GM21390 (cell line): ENCODE data around the gene MROH2B.
"Not testable (repeated sequence)": the region's sequence is repeated elsewhere in the genome, so short reads cannot be mapped to it uniquely, and the experiment has no call there.

Experiments
- ATAC-seq: cut with Tn5 transposase; IDR thresholded peaks from one replicate; pipeline ENCODE4 v1.9.1; 2021; ENCODE audit not compliant: unreplicated experiment

The MROH2B gene

DNA sequence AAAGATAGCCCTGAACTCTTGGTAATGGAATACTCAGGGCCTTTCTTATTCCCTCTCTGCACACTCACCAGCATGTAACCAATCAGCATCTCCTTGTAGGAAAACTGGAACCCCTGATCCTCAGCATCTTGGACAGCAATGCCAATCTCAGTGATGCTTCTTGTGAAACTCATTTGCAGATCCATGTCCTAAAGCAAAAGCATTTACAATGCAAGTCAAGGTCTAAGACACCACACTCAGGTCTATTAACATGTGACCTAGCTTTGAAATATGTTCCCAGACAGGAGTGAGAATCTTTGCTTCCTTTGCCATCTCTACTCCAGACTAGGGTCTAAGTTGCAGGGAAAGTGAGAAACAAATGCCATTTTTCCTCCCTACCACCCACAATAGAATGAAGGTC lies 38.2 kb downstream of the MROH2B start:
- no peak for ATAC-seq

DNA sequence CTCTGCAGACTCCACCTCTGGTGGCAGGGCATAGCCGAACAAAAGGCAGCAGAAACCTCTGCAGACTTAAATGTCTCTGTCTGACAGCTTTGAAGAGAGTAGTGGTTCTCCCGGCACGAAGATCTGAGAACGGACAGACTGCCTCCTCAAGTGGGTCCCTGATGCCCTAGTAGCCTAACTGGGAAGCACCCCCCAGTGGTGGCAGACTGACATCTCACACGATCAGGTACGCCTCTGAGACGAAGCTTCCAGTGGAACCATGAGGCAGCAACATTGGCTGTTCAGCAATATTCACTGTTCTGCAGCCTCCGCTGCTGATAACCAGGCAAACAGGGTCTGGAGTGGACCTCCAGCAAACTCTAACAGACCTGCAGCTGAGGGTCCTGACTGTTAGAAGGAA lies 48.5 kb downstream of the MROH2B start:
- not testable (repeated sequence) for ATAC-seq

DNA sequence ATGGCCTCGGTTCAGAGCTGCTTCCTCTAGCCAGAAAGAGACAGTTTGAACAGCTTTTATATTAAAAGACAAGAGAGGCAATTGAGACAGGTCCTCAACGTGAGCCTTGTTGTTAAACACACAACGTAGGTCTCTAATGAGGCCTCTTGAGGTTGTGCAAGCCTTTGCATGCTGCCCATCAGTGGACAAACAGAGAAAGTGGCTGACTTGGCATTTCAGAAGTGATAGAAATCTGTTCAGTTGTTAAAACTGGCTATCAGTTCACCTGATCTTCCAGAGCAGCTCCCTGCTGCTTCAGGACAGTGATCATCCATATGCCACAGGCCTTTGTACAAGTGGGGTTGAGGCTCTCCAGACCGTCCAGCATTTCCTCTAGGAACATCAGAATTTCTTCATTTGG lies 58.8 kb downstream of the MROH2B start:
- no peak for ATAC-seq

DNA sequence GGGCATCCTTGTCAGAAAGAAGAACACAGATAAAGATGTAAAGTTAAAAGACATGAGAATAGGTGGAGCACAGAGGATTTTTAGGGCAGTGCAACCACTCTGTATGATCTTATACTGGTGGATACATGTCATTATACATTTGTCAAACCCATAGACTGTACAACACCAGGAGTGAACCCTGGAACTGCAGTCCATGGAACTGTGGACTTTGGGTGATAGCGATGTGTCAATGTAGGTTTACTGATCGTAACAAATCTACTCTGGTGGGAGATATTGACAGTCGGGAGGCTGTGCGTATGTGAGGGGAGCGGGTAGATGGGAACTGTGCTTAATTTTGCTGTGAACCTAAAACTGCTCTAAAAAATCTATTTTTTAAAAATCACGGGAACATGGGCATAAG lies 60.6 kb downstream of the MROH2B start:
- no peak for ATAC-seq

DNA sequence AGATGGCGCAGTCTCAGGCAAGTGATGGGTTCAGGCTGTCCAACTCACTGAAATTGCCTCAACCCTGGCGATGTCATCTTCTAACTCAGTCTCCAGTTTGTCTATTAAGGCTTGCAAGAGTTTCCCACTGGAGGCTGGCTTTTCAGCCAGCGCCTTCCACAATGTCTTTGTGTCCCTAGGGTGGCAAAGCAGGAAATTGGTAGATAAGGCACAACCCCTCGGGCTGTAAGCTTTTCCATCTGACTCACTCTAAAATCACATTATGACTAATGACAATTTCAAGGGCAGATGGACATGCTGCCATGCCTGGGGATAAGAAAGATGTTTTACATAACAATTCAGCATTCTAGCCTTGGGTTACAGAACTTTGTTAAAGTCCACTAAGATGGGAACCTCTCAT lies 61.9 kb downstream of the MROH2B start:
- ATAC-seq: no peak

DNA sequence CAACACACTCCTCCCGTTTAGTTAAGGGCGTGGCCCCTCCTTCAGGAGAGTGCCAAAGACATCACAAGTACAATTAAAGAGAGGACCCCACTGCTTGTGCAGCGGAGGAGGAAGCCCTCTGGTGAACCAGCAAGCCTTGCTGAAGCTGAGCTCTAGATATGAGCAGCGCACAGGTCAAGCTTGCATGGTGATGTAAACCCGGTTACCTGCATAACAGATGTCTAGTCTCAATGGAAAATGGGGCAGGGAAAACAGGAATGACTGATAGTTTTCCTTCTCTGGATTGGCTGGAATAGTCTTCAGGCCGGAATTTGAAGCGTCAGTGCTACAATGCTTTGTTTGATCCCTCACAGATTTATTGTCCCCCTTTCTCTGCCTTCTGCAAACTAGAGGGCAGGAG lies 66.2 kb downstream of the MROH2B start:
- ATAC-seq: no peak

DNA sequence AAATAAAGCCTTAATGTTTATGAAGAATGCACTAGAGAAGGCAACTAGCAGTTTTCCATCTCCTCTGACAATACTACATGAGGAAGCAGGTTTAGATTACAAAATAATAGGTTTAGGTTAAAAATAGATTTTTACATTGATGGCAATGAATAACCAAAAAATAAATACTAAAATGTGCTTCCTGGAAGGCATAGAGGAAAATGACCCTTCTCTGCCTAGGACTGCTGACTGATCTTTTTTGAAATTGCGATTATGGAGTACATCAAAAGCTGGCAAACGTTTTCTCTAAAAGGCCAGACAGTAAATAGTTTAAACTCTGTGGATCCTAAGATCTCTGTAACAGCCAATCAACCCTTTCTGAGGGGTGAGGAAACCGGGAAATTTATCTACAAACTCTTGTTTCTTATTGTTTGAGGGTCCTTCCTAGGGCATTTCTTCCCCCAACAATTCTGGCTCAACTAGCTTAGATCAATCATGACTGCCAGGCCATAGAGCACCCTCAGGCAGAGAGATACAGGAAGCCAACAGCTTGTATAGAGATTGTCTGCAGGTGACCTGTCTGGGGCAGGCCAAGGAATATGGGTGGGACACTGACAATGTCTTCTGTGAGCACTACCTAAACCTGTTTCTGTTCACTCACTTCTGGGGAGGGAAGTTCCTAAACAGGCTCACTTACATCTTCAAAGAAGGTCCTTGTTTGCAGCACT lies 67.3 kb downstream of the MROH2B start:
- ATAC-seq: no peak

DNA sequence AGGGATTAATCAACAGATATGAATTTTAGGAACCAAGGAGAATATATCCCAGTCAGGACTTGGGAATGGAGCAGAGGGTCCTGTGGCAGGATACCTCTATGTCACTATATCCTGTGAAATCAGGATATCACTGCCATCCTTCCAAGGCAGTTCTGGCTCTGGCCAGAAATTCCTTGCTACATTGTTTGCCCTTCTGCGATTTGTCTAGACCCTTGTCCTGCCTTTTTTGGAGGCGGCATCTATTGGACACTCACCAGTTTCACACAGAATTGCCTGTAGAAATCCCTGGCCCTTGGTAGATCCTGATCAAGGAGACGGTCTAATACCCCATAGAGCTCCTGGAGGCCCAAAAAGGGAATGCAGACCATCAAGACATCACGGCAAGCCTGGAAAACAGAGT lies 71.2 kb downstream of the MROH2B start:
- no peak for ATAC-seq

DNA sequence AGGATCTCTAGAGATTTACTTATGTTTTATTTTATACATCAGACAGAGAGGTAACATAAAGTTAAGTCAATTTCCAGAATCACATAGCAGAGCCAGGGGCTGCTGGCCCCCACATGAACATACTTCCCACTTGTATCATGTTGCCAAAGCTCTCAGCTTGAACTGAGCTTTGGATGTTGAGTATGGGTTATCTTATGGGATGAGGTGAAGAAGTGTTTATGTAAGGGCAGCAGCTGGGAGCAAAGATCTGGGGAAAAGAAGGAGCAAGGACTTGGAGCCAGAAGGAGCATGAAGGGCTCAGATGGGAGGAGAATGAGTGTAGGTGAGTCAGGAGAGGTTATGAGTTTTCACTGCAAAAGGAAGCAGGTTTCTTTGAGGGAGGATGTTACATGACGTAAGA lies 72.0 kb downstream of the MROH2B start:
- ATAC-seq: no peak

DNA sequence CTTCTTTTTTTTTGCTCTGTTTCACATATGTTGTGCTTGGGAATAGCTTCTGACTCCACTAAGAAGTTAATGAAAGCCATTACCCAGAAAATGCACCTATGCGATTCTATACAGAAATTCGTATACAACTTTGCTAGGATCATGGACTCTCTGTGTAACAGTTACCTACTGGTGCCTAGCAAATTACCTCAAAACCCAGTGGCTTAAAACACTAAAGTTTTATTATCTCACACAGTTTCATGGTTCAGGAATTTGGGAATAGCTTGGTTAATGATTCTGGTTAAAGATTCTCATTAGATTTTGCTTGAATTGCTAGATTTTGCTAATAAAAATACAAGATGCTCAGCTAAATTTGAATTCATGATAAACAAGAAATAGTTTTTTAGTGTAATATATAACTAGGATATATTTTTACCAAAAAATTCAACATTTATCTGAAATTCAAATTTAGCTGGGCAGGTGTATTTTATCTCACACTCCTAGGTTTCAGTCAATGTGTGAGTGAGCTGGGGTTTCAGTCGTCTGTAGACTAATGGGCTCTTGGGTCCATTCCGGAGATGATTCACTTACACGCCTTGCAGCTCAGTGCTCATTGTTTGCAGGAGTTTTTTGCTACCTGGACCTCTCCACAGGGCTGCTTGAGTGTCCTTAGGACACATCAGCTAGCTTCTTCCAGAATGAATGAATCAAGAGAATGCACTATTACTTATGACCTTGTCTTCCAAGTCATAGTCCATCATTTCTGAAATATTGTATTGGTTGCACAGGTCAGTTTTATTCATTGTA lies 75.1 kb downstream of the MROH2B start:
- no peak for ATAC-seq

DNA sequence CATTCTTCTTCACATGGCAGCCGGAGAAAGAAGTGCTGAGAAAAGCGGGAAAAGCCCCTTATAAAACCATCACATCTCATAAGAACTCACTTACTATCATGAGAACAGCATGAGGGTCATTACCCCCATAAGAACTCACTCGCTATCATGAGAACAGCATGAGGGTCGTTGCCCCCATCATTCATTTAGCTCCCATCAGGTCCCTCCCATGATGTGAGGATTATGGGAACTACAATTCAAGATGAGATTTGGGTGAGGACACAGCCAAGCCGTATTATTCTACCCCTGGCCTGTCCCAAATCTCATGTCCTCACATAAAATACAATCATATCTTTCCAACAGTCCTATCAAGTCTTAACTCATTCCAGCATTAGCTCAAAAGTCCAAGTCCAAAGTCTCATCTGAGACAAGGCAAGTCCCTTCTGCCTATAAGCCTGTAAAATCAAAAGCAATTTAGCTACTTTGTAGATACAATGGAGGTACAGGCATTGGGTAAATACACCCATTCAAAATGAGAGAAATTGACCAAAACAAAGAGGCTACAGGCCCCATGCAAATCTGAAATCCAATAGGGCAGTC lies 79.1 kb downstream of the MROH2B start:
- no peak for ATAC-seq

DNA sequence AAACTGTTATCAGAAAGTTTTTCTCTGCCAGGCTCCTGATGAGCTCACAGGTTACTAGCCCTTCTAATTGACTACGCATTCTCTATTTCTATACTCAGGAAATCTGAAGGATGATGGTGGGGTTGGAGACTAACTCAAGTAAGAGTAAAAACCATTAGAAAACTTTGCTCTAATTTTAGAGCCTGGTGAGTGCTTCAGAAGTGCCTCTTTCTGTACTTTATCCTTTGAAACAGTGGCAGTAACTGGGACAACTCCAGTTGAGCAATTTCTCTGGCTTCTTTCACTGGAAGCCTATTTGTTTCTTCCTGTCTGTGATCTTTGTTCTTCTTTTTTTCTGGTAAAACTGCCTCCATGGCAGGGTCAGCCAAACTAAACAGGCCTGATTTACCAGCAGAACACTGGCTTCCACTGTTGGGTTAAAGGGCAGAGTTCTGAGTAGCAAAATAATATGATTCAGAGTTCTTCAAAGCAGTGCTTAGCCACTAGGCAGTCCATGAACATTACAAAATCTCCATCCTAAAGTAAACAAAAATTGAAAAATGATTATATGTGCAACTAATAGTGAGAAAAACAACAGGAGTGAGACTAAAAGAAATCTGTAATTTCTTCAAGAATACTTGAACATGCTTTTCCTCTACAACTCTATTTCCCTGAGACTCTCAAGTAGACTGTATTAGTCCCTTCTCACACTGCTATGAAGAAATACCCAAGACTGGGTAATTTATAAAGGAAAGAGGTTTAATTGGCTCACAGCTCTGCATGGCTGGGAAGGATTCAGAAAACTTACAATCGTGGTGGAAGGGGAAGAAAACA lies 79.8 kb downstream of the MROH2B start:
- no peak for ATAC-seq

DNA sequence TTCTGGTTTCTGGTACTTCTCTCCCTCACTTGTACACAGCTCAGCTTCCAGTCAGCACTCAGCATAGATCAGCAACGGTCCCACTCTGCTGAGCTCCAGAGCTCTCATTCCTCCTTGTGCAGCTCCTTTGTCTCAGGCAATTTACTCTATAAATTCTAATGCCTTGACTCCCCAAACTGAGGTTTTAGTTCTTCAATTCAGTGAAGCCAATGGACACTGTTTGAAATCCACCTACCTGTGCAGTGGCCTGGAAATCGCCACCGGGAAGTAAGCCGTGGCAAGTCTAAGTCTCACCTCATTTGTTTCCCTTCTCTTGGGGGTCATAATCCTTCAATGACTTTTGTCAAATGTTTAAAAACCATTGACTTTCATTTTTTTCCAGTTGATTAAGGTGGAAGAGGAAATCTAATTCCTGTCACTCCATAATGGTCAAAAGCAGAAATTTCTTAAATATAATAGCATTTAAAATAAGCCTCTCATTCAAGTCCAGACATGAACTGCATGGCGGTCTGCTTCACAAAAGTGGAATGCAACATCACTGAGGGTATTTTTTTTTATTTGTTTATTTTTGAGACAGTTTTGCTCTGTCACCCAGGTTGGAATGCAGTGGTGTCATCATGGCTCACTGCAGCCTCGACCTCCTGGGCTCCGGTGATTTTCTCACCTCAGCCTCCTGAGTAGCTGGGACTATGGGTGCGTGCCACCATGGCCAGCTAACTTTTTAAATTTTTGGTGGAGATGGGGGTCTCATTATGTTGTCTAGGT lies 82.2 kb downstream of the MROH2B start:
- no peak for ATAC-seq

DNA sequence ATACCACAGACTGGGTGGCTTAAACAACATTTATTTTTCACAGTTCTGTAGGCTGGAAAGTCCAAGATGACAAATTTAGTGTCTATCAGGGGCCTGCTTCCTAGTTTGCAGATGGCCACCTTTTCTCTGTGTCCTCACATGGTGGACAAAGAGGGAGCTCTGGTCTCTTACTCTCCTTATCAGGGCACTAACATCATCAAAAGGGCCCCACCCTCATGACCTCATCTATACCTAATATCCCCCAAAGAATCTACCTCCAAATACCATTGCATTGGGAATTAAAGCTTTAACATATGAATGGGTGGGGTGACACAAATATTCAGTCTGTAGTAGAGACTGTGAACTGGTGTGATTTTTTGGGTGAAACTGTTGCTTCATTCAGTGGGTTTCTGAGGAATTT lies 83.8 kb downstream of the MROH2B start:
- ATAC-seq: no peak

DNA sequence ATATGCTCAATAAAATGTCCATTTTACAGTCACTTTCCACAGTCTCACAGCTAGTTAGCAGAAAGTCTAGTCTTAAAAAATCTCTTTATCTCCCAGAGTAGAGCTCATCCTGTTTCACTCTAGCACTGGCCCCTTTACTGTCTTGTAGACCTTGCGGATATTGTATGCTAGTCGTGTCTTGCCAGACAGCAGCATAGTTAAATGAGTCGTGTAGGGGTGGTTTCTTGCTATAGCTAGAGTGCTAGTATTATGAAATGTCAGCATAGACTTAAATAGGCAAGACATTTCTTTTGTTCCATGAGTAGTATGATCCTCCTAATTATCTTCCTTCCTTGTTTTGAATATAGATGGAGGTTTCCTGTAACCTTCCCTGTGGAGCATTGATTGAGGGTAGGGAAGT lies 84.5 kb downstream of the MROH2B start:
- ATAC-seq: no peak

DNA sequence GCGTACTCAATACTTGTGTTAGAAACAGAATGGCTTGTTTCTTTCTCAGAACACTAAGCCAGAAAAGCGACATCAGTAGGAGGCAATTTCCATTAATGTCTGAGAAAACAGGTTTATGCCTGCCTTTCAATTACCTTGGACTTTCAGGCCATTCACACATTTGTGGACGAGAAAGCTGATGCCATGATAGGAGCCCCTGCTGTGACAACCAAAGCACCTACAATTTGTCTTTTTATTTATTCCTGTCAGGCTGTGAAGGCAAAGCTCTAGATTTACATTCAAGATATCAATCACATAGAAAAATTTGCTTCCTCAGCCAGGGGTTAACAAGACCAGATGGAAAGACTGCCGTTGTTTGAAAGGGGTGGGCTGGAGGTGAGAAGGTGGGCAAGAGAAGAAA lies 85.6 kb downstream of the MROH2B start:
- no peak for ATAC-seq

DNA sequence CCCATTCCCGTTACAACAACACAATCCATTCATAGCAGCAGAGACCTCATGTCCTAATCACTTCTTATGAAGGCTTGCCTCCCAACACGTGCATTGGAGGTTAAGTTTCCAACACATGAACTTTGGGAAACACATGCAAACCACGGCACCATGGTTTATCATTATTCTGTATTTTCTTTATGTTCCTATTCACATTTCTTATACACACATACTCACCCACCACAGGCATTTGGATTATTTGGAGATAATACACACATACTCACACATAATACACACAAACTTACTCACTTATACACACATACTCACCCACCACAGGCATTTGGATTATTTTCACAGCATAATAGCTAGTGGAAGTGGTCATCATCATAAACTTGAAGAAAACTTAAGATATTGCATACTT lies 86.3 kb downstream of the MROH2B start:
- no peak for ATAC-seq

DNA sequence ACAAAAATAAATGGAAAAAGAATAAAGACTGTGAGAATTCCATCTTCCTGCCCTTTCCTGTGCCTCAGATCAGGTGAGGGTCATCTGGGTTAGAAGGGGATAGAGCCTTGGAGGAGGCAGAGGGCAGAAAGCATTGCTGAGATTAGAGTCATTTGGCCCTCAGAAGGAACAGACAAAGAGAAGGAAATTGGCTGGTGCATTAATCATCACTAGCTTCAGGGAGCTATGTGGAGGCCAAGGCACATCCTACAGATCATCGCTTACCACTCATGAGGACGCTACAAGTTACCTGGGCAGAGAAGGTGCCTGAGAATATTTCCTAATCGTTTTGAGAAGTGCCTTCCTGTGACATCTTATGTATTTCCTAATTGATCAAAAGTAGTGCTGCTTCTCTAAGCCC lies 87.4 kb downstream of the MROH2B start:
- no peak for ATAC-seq

DNA sequence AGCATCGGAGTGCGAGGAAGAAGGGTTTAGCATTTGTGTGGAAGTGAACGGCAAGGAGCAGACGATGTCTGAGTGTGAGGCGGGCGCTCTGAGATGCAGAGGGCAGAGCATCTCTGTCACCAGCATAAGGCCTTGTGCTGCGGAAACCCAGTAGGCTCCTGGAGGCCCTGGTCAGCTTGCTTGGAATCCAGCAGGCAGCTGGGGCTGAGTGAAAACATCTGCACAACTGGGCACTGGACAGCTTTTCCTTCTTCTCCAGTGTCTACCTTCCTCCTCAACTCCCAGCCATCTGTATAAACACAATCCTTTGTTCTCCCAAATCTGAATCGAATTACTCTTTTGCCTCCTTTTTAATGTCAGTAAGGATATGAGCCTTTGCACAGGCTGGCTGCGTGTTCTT lies 89.7 kb downstream of the MROH2B start:
- no peak for ATAC-seq

DNA sequence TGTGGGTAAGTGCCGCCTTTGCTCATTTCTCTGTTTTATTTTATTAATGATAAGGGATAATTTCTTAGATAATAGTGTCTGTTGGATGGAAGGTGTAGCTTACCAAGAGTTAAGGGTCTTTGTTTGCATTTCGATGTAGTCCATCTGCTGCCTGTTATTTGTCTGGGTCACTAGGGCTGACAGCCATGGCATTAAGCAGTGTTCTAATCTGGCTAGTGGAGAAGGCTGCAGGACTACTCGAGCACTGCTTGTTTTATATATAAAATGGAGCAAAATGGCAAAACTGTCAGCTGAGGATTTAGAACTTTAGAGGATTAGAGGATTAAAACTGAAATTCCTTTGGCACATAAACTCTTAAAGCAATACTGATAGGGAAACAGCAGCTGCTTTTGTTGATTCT lies 94.3 kb downstream of the MROH2B start:
- ATAC-seq: no peak

DNA sequence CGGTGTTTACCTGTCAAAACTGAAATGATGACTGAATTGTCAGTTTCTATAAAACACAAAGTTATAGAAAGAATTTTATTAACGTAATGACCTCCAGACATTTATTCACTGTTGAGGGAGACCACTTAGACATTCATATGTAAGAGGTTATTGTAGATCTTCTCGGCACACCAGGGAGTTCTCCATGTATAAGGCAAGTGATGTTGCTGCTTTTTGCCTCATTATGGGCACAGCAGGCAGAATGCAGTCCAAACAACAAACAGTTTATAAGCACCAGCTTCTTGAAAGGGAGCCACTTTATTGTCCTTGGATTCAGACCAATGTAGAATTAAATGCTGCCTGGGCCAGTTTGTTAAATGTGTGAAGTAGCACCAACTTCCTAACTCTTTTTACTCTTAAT lies 95.1 kb downstream of the MROH2B start:
- ATAC-seq: no peak
